OCI-LY7 (cell line): ENCODE results near the gene RALGAPA2. TPM values are rescaled to one million over a fixed set of nuclear protein-coding genes. Genes with fewer than 3 reads are reported as not detected.

Experiments
- BruUV-seq: library from RNA; stranded (reverse); fragments of 400-500 nt; replicated peaks from 2 replicates; lab custom pipeline; 2021; lab: Mats Ljungman, UMichigan
- CTCF ChIA-PET: fragments of 300-600 bp; sonication (Branson Sonifier 250); formaldehyde crosslinking; loops from one replicate; lab custom pipeline; 2022; ENCODE audit warnings: antibody characterized with exemption; ENCODE audit not compliant: unreplicated experiment; lab: Charles Lee
- POLR2A ChIA-PET: fragments of 300-600 bp; sonication (Branson Sonifier 250); formaldehyde crosslinking; loops from one replicate; lab custom pipeline; 2022; ENCODE audit warnings: antibody characterized with exemption; lab: Charles Lee
- DNase-seq: peaks from one replicate; pipeline ENCODE4 v3.0.0-alpha.2; 2015; ENCODE audit warnings: low spot score
- H2AFZ ChIP-seq: fragments of 200-600 bp; sonication (generic), shearing (Covaris generic); 2 replicates; pipeline ENCODE4 v1.6.1; 2014; ENCODE audit warnings: mild to moderate bottlenecking, antibody characterized with exemption, low read length, moderate library complexity
- H3K27ac ChIP-seq: fragments of 200-600 bp; sonication (generic); 2 replicates; pipeline ENCODE4 v1.5.1; 2014; ENCODE audit warnings: mixed run types, low read depth, mild to moderate bottlenecking, moderate library complexity, low read length, inconsistent platforms; ENCODE audit not compliant: poor library complexity, severe bottlenecking
- H3K36me3 ChIP-seq: fragments of 200-600 bp; sonication (generic); 2 replicates; pipeline ENCODE4 v1.6.1; 2014; ENCODE audit warnings: mild to moderate bottlenecking, antibody characterized with exemption, low read length, moderate library complexity, mixed read lengths; ENCODE audit not compliant: insufficient read depth
- H3K4me1 ChIP-seq: fragments of 200-600 bp; sonication (generic); 2 replicates; pipeline ENCODE4 v1.5.1; 2014; ENCODE audit warnings: mild to moderate bottlenecking, low read length; ENCODE audit not compliant: insufficient read depth, poor library complexity, severe bottlenecking
- H3K4me2 ChIP-seq: fragments of 200-600 bp; sonication (generic); 2 replicates; pipeline ENCODE4 v1.6.1; 2014; ENCODE audit warnings: mild to moderate bottlenecking, low read length
- H3K4me3 ChIP-seq: fragments of 200-600 bp; sonication (generic); 2 replicates; pipeline ENCODE4 v1.5.1; 2014; ENCODE audit warnings: mild to moderate bottlenecking, low read depth, low read length; ENCODE audit not compliant: poor library complexity, severe bottlenecking
- H3K79me2 ChIP-seq: fragments of 200-600 bp; sonication (generic); 2 replicates; pipeline ENCODE4 v1.6.1; 2016; ENCODE audit warnings: low read depth, mild to moderate bottlenecking, low read length, moderate library complexity, mixed read lengths; ENCODE audit not compliant: insufficient read depth
- H3K9me2 ChIP-seq: fragments of 200-600 bp; sonication (generic); 2 replicates; pipeline ENCODE4 v1.6.1; 2016; ENCODE audit warnings: mild to moderate bottlenecking, low read length, mixed read lengths; ENCODE audit not compliant: insufficient read depth
- H3K9me3 ChIP-seq: fragments of 200-600 bp; sonication (generic); 2 replicates; pipeline ENCODE4 v1.6.1; 2014; ENCODE audit warnings: mild to moderate bottlenecking, mixed run types, low read length, mixed read lengths
- H4K20me1 ChIP-seq: fragments of 200-600 bp; sonication (generic); 2 replicates; pipeline ENCODE4 v1.6.1; 2014; ENCODE audit warnings: mild to moderate bottlenecking, antibody characterized with exemption, low read length, moderate library complexity, mixed read lengths; ENCODE audit not compliant: insufficient read depth
- EZH2phosphoT487 ChIP-seq: fragments of 200-600 bp; sonication (generic); IDR thresholded peaks from 2 replicates; pipeline ENCODE4 v1.6.1; 2018; ENCODE audit warnings: low read depth, borderline replicate concordance, mild to moderate bottlenecking, mixed run types, antibody characterized with exemption, low read length, moderate library complexity, mixed read lengths
- intact Hi-C: fragments of 100-400 bp; cut with micrococcal nuclease; formaldehyde crosslinking; loops from one replicate; pipeline ENCODE4 v1.10.0; 2022; ENCODE audit not compliant: unreplicated experiment
- total RNA-seq, 2 experiments: library from RNA; depleted of rRNA in 1 of 2; stranded (reverse); fragments of >200 nt in 1 of 2; shearing (Covaris generic) in 1 of 2; gene quantifications; 2 replicates each; pipeline ENCODE4 v1.2.3, GENCODE V29; 2014 to 2022
- TF ChIP-seq, protein P1 (sequence below): fragments of 200-600 bp; sonication (generic); conservative IDR thresholded peaks from 2 replicates; pipeline ENCODE4 v1.5.1; 2014; ENCODE audit warnings: mild to moderate bottlenecking, antibody characterized with exemption, low read length, moderate library complexity, mixed read lengths

Gene RALGAPA2
- total RNA-seq, 2 experiments from 2014 or later, result 9.1 to 17.8 TPM

DNA sequence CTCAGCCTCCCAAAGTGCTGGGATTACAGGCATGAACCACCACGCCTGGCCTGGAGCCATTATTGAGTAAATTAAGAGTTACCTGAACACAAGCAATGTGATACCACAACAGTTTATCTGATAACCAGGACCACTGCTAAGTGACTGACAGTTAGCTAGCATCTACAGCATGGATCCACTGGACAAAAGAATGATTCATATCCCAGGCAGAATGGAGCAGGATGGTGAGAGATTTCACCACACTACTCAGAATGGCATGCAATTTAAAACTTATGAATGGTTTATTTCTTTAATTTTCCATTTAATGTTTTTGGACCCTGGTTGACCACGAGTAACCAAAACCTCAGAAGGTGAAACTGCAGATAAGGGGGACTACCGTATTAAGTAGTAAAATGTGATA is 48.6 kb downstream of the RALGAPA2 start:
- DNase-seq, result no peak
- Histone ChIP-seq H3K4me2 (no peak overlapping the region), H3K9me2 (no peaks in the 10 kb centered on the region), H2AFZ (no peak overlapping the region), H3K4me1 (peaks cover 10% of the 10 kb centered on the region), H3K27ac (no peak overlapping the region), H3K36me3 (no peaks in the 10 kb centered on the region), H4K20me1 (peaks cover 5% of the 10 kb centered on the region), H3K4me3 (no peak overlapping the region), H3K79me2 (no peaks in the 10 kb centered on the region), H3K9me3 (no peaks in the 10 kb centered on the region)
- TF ChIP-seq EZH2phosphoT487, result no peak
- TF ChIP-seq, protein P1, sequence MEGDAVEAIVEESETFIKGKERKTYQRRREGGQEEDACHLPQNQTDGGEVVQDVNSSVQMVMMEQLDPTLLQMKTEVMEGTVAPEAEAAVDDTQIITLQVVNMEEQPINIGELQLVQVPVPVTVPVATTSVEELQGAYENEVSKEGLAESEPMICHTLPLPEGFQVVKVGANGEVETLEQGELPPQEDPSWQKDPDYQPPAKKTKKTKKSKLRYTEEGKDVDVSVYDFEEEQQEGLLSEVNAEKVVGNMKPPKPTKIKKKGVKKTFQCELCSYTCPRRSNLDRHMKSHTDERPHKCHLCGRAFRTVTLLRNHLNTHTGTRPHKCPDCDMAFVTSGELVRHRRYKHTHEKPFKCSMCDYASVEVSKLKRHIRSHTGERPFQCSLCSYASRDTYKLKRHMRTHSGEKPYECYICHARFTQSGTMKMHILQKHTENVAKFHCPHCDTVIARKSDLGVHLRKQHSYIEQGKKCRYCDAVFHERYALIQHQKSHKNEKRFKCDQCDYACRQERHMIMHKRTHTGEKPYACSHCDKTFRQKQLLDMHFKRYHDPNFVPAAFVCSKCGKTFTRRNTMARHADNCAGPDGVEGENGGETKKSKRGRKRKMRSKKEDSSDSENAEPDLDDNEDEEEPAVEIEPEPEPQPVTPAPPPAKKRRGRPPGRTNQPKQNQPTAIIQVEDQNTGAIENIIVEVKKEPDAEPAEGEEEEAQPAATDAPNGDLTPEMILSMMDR, result no peak
- ChIA-PET POLR2A (no interaction called here), CTCF (no interaction called here)
- no TSS peak for BruUV-seq
- intact Hi-C loops, result loop anchor here (1.0 kb wide), 1 partner anchor 161 kb away; no protein-coding TSS in a partner anchor

DNA sequence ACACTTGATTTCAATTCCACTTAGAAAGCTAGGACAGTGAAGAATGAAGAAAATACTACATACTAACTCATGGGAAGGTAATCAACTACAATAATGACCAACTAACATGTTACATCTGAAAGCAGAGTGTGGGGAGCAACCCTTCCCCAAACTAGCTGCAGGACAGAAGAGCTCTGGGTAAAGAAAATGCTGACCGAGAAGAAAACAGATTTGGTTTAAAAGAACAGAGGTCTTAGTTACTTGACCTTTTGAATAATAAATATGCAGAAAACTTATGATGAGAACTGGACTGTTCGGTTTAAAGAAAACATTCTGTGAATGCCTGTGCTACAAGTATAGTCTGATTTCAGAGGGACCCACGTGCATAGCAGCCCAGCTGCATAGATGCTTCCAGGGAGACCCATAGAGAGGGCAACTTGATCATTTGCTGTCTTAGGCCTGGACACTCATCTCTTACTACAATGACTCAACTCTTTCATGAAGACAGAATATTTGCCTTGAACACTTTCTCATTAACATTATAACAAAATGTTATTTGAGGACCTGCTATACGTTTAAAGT is 53.5 kb downstream of the RALGAPA2 start:
- H4K20me1 ChIP-seq, result no peaks in the 10 kb centered on the region; the same call in 1 of the 2 replicates
- H3K36me3 ChIP-seq, result no peaks in the 10 kb centered on the region
- CTCF ChIA-PET, result no interaction called here
- H3K4me2 ChIP-seq, result no peak overlapping the region
- no peaks in the 10 kb centered on the region for H3K79me2 ChIP-seq
- DNase-seq, result no peak
- no peaks in the 10 kb centered on the region for H3K4me1 ChIP-seq
- H3K9me3 ChIP-seq, result no peaks in the 10 kb centered on the region
- H3K9me2 ChIP-seq, result no peaks in the 10 kb centered on the region
- H3K4me3 ChIP-seq, result no peak overlapping the region
- POLR2A ChIA-PET, result interaction anchor here (0.6 to 1.2 kb wide), 3 partner anchors 38 to 165 kb away, joined by 3 read pairs; no protein-coding TSS in a partner anchor
- no TSS peak for BruUV-seq
- intact Hi-C loops, result no loop called here
- no peak for TF ChIP-seq EZH2phosphoT487
- TF ChIP-seq, protein P1, result no peak
- no peak overlapping the region for H2AFZ ChIP-seq
- H3K27ac ChIP-seq, result no peak overlapping the region

GRCh38 chr20:20658123-20658522 is 54.3 kb downstream of the RALGAPA2 start:
- Histone ChIP-seq H3K79me2 (no peaks in the 10 kb centered on the region), H2AFZ (no peak overlapping the region), H3K27ac (no peak overlapping the region), H3K4me3 (no peak overlapping the region), H4K20me1 (no peaks in the 10 kb centered on the region; the same call in 1 of the 2 replicates), H3K9me3 (no peaks in the 10 kb centered on the region), H3K4me2 (no peak overlapping the region), H3K36me3 (no peaks in the 10 kb centered on the region), H3K4me1 (no peaks in the 10 kb centered on the region), H3K9me2 (no peaks in the 10 kb centered on the region)
- intact Hi-C loops, result no loop called here
- no TSS peak for BruUV-seq
- POLR2A ChIA-PET, result interaction anchor here (0.6 kb wide), 1 partner anchor 165 kb away, joined by 3 read pairs; no protein-coding TSS in a partner anchor
- no peak for DNase-seq
- CTCF ChIA-PET, result no interaction called here
- TF ChIP-seq EZH2phosphoT487, result no peak
- TF ChIP-seq, protein P1, result no peak
